Measurements from ENCODE around the gene RPTOR.
"Not testable (repeated sequence)": the region's sequence is repeated elsewhere in the genome, so short reads cannot be mapped to it uniquely, and the experiment has no call there.

Gene RPTOR

DNA sequence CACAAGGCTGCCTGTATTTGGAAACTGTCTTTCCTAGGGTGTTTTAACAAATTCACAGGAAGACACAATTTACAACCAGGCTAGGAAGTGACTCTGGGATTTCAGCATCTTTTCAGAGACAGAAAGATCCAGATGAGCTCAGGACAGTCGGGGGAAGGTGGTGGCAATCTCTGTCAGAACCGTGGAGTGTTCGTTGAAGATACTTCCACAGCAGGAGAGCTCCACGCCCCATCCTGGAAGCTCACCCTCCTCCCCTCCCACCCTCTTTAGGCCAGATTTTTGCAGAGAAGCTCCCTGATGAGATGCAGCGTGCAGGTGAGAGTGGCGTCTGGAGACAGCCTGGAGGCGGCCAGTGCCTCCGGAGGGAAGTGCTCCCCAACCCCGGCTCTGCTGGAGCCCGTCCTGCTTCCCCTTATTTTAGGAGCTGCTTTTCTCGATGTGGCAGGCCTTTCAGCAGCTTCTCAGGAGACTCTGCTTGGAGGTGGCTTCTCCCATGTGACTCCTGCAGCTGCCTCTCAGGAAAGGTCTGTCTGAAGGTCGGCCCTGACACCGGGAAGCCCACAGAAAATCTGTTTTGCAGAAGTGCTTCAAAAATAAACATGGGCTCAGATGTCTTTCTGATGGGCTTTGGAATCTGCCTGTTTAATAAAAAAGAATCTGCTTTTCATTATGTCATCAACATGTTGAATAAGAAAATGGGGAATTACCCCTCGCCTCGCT lies 260.6 kb downstream of the RPTOR start:
- DNase-seq: no peak

DNA sequence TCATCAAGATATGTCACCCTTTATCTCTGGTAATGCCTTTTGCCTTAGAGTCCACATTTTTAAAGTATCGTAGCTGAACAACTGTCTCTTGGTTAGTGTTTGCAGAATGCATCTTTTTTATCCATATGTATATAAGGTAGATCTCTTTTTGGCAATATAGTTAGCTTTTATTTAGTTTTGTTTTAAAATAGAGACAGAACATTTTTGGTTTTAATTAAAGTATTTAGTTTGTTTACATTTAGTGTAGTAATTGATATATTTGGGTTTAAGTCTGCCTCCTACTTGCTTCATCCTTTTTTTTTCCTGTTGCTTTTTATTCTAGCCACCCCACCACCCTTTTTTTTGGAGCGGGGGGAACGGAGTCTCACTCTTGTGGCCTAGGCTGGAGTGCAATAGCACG lies 262.4 kb downstream of the RPTOR start:
- DNase-seq: no peak

DNA sequence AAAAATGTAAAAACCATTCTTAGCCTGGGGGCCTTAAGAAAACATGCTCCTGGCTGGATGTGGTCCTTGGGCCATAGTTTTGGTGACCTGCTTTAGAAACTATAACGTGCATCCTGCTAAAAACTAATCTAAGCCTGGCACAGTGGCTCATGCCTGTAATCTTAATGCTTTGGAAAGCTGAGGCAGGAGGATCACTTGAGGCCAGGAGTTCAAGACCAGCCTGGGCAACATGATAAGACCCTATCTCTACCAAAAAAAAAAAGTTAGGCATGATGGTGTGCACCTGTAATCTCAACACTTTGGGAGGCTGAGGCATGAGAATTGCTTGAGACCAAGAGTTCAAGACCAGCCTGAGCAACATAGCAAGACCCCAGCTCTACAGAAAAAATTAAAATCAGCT lies 263.2 kb downstream of the RPTOR start:
- no peak for DNase-seq

DNA sequence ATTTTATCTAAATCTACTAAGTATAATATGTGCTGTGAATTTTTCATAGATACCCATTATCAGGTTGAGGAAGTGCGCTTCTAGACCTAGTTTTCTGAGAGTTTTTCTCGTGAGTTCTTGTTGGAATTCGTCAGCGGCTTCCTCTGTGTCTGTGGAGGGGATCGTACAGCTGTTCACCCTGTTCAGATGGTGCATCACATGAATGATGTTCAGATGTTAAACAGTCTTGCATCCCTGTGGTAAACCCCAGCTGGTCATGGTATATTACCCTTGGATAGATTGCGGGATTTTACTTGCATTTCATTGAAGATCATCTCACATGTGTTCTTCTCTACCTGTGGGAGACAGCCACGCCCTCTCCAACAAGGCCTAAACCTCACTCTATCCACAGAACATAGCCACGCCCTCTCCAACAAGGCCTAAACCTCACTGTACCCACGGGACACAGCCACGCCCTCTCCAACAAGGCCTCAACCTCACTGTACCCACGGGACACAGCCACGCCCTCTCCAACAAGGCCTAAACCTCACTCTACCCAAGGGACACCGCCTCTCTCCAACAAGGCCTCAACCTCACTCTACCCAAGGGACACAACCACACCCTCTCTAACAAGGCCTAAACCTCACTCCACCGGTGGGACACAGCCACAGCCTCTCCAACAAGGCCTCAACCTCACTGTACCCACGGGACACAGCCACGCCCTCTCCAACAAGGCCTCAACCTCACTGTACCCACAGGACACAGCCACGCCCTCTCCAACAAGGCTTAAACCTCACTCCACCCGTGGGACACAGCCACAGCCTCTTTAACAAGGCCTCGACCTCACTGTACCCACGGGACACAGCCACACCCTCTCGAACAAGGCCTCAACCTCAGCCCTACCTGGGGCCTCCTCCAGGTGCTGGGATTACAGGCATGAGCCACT lies 266.8 kb downstream of the RPTOR start:
- no peak for DNase-seq

DNA sequence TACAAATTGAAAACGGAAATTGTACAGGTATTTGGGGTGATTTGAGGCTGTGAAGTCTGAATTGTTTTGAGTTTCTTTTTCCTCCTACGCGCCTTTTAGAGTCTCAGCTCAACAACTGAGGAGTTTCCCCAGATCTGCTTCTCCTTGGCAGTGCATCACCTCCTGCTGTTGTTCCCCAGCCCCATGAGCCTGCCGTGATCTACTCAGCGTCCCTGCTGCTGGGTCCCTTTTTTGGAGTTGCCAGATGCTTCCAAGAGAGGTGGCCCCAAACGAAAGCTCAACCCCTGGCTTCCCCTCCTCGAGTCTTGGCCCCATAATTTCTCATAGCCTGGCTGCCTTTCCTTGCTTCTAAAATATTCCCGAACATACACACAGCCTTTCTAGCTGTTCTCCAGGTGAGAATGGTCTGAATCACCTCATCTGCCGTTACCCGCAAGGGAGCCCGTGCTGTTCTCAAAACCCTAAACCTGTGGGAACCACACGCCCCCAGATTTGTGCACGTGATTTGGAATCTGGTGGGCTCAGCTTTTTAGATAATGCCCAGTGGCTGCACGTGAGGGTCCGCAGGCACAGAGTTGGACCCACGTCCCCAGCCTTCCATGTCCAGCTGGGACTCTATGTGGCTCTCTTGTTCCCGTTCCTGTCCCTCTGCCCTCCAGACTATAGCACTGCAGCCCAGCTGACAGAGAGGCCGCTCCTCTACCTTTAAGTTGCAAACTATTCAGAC lies 267.9 kb downstream of the RPTOR start:
- no peak for DNase-seq

DNA sequence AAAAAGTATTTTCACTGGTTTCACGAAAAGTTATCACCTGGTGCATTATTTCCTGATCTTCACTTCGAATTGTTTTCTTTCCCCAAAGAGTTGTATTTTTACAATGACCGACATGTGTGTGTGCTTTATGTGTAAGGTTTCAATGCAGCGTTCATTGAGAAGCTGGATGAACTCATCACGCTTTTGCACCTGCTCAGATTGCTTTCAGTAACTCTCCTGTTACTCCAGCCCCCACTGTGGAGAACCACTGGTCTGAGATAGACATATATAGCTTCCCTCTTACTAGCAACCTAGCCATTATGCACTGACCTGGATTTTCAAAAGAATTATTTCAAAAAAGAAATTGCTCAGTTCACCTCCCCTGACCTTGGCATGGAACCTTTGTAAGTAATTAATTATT lies 268.7 kb downstream of the RPTOR start:
- DNase-seq: no peak

DNA sequence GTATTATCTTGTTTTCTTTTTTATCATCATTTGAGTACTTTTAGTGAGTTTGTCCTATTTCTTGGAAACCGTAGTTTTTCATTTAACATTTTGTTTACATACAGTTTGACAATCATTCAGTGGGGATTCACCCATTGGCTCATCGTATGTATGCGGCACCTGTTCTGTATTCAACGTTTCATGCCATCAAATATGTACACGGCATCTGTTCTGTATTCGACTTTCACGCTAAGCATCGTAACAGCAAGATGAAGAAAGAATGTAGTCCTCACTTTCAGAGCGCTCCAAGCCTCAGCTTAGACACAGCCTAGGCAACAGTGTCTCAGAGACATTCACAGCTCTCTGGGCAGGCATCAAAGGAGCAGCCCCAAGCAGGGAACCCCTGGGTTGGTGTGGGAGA lies 269.9 kb downstream of the RPTOR start:
- no peak for DNase-seq

DNA sequence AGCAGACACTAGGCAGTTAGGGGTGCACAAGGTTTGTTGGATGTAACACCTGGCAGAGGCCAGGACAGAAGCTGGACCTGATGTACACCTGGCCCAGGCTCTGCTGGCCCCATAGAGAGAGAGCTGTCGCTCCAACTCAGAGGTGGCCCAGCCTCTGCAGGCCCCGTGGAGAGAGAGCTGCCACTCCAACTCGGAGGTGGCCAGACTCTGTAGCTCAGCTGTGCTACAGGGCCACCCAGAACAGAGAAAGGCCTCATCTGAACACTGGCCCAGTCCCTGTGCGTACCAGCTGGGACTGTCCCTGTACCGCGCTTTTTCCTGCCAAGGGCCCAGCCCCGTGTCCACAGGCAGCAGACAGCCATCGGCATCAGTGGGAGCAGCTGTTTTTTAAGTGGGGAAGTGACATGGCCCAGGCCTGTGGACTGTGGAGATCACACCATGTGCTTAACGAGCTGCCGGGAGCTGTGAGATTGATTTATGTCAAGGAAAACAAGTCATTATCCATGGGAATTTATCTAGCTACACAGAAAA lies 270.6 kb downstream of the RPTOR start:
- no peak for DNase-seq

DNA sequence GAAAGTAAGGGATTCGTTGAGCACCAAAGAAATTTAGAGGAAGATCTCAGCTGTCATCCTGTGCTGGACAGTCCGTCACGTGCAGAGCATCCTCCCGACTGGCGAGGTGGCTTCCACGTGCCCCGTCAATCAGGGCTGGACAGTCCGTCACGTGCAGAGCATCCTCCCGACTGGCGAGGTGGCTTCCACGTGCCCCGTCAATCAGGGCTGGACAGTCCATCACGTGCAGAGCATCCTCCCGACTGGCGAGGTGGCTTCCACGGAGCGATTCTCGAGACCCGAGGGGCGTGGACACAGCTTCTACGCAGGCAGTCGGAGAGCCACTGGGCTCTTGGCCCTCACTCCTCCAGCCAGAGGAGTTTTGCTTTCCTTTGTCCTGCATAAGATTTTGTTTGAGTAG lies 271.1 kb downstream of the RPTOR start:
- DNase-seq: not testable (repeated sequence)

DNA sequence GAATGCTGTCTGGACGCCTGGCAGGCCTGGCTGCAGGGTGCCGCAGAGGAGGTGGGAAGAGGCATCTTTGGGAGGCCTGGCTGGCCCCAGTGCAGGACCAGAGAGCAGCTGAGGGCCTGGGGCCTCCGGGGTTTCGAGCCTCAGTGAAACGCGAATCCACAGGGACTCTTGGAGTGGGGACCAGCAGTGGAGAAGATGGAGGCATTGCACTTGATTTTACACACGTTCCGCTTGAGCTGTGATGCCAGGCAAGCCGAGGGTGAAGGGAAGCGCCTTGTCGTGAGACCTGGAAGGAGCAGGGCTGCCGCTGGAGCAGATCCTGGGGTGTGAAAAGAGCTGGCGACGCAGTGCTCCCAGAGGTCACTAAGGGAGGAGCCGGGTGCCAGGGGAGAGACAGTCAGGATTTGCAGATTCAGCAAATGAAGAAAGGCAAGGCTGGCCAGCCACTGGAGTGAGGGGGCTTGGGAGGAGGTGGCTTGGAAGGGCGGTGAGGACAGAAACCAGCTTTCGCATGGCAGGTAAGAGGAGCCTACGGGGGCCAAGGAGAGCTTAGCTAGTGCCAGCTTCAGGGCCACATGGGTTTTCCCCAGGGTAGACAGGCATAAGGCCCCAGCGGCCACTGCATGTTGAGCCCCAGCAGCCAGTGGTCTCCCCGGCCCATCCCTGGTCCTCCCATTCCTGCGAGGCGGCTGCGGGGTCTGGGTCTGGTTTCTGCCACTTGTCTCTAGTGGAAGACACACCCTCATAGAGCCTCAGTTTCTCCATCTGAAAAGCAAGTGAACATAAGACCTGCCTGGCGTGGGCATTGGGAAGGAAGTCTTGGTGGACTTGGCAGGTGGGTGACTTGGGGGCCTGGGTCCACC lies 271.8 kb downstream of the RPTOR start:
- DNase-seq: no peak

DNA sequence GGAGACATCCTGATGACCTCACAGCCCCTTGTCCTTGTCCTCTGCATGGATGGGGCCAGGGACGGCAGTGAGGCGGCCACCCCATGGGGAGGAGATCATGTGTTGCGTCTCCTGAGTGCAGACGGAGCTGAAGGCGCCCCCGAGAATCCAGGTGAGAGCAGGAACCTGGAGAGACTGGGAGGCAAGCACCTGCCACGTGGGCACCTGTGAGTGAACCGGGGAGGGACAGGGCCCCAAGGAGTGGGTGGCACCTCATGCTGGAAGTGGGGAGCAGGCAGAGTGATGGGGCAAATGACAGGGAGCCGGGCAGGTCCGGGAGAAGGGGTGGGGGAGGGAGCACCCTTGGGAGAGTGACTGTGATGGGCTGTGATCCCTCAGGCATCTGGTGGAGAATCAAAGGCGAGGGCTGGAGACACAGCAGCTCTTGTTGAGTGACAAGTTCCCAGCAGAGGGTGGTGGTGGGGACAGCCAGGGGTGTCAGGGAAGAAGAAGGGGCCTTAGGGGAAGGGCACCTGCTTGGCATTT lies 272.7 kb downstream of the RPTOR start:
- DNase-seq: no peak

DNA sequence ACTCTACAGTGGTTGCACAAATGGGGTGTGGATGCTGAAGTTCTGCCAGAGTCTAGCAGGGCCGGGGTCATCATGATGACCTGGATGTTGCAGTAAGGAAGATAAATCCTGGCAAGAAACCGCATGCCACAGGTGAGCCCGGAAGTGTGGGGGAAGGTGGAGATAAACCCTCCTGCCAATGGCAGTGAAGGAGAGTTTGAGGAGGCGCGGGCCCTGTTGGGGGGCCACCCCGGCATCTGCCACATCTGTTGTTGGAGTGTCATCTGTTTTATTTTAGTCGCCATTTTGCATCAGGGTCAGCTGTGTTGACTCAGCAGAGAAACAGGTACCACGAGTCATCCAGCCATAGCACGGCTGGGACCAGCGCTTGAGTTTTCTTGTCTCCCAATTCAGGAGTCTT lies 273.2 kb downstream of the RPTOR start:
- DNase-seq: no peak

DNA sequence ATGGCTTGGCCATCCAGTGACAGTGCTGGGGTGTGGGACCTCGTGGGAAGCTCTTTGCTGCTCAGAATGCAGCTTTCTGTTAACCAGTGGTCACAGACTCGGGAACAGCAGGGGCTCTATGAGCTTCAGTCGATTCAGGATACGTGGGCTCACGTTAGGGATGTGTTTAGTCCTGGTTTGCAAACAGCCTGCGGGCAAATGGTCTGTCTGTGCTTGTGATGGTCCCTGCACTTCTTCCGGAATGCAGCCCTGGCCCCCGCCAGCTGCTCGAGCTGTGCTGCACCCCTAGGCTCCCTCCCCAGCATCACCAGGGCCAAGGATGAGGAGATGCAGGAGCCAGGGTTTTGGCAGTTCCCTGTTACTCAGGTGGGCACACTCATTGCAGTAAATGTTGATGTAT lies 274.2 kb downstream of the RPTOR start:
- no peak for DNase-seq

DNA sequence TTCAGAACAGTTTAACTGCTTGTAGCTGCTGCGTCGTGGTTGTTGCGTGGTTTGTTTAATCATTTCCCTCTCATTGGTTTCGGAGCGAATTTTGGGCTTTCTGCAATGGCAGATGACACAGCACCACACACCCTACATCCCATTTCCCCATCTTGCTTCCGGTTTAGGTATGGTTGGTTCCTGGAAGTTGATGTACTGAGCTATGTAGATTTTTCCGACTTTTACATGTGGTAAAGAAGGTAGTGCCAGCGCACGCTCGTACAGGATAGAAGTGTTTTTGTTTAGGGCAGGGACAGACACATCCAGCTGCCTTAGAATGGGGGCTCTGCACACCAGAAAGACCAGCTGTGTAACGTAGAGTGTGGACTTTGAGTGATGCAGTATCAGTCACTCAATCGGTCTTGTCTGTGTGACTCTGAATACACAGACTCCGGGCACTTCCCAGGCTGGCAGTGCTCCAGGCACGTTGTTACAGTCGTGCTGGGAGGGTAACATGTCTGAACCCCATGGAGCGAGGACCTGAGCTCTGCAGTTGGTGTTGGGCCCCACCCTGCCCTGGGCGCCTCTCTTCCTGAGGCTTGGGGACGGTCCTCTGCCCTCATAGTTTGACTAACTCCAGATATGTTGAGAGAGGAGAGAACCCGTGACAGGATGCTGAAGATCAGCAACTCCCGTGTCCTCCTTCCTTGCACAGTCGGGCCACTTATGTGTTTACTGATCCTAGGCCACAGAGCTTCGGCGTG lies 275.0 kb downstream of the RPTOR start:
- DNase-seq: no peak

DNA sequence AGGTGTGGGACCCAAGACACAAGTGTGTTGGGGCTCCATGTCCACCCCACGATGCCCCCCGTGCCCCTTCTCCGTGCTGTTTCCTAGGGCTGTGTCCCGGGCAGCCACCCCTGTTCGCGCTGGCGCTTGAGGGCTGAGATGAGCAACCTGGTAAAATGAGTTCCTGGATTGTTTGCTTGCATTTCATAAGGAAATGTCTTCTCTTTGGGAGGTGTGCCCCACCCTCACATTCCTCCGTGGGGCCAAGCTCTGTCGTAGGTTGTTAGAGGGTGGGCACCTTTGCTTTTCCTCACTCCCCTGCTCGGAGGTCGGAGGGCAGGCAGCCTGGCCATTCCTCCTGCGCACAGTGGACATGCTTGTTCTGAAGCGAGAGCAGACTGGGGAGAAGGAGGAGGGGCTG lies 275.7 kb downstream of the RPTOR start:
- no peak for DNase-seq

DNA sequence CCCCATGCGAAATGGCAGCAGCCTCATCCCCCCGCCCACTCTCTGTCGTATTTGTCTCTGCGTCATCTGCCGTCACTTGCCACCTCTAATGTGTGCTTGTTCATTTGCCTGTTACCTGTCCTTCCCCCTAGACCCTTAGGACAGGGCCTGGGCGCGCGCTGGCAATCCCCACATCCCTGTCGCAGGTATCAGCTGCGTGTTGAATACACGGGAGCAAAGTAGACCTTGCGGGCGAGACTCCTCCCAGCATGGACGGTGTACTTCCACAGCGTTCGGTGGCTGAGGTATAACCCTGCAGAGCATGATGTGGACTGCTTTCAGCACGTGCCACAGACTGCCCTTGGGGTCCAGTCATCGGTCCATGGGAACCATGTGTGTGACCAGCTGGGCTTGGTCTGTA lies 276.9 kb downstream of the RPTOR start:
- DNase-seq: no peak

DNA sequence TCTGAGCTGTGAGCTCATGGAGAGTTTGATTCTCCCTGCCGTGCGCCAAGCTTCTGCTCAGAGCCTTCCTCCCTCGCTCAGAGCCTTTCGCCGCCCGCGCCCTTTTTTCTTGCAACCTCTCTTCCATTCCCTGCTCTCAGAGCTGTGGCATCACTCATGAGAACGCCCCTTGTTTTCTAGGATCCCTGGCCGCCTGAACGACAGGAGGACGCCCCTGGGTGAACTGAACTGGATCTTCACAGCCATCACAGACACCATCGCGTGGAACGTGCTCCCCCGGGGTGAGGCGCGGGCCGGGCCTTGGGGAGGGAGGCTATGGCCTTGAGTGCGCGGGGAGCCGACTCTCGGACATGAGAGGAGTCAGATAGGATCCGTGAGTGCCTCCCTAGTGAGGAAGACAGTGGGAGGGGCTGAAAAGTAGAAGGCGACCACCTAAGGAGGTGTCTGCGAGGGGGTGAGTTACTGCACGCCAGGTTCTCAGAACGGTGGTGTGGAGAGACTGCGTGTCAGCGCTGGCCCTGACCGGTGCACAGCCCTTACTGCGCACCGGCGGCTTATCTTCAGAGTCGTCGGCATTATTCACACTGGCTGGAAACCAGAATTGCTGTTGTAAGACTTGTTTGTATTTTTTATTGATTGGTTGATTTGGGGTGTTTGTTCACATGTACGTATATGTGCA lies 277.5 kb downstream of the RPTOR start:
- DNase-seq: no peak

DNA sequence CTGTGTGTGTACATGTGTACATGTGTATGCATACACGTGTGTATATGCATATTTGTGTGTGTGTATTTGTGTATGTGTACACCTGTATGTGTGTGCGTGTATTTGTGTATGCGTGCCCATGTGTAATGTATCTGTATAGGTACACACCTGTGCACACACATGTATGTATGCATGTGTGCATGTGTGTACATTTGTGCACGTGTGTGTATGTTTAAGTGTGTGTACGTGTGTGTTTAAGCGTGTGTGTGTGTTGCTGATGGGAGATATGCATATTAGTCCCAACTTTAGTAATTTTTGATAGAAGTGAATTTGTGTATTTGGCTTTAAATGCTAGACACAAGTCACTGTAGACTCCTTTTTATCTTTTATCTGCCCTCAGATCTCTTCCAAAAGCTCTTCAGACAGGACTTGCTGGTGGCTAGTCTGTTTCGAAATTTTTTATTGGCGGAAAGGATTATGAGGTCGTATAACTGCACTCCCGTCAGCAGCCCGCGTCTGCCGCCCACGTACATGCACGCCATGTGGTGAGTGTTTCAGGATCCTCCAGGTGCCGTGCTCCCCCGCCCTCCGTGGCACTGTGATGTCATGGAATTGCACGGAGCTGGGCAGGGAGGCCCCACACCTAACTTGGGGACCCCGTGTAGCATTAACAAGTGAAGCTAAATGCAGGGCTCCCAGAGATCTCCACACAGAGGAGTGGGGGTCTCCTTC lies 278.2 kb downstream of the RPTOR start:
- no peak for DNase-seq

DNA sequence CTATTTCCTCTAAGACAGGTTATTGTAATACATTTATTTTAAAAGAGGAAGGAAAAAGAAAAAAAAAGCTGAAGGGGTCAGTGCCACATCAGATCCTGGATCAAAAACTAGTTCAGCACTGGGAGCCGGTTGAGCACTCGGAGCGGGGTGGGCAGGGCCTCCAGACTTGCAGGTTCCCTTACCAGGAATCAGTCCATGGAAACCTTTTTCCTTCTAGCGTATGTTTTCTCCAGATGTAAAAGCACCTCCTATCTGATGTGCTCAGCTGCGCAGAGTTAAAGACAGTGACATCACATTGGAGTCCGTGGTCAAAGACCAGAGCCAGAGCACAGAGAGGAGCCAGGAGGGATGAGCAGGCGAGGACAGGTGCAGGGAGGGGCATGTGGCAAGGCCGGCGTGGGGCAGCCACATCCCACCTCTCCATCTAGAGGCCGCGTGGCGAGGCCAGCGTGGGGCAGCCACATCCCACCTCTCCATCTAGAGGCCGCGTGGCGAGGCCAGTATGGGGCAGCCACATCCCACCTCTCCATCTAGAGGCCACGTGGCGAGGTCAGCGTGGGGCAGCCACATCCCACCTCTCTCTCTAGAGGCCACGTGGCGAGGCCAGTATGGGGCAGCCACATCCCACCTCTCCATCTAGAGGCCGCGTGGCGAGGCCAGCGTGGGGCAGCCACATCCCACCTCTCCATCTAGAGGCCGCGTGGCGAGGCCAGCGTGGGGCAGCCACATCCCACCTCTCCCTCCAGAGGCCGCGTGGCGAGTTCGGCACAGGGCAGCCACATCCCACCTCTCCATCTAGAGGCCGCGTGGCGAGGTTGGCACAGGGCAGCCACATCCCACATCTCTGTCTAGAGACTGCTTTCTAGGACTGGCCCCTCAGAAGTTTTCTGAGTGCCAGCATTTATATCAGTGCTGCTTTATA lies 280.2 kb downstream of the RPTOR start:
- DNase-seq: no peak

All from NCI-H1436 (cell line).